Fibroblast of lung (primary cell): ENCODE measurements around the gene MYDGF. TPM values are rescaled to one million over a fixed set of nuclear protein-coding genes. Genes with fewer than 3 reads are reported as not detected.

Source experiments
- DNase-seq, 2 donors: peaks; one replicate each; pipeline versions ENCODE4 v3.0.0 to v3.0.0-alpha.2; 2010; ENCODE audit warnings: low read depth in 2 of 2
- H2AFZ ChIP-seq: 2 replicates; pipeline ENCODE4 v1.5.1; 2012; ENCODE audit warnings: low read length, control low read depth, inconsistent platforms
- H3K27ac ChIP-seq: 2 replicates; pipeline ENCODE4 v1.5.1; 2011; ENCODE audit warnings: low read length, control low read depth; ENCODE audit not compliant: insufficient read depth
- H3K27me3 ChIP-seq: 2 replicates; pipeline ENCODE4 v1.5.1; 2011; ENCODE audit warnings: mild to moderate bottlenecking, low read length; ENCODE audit not compliant: control insufficient read depth, insufficient read depth
- H3K36me3 ChIP-seq: 2 replicates; pipeline ENCODE4 v1.5.1; 2011; ENCODE audit warnings: low read length; ENCODE audit not compliant: control insufficient read depth, insufficient read depth
- H3K4me1 ChIP-seq: 2 replicates; pipeline ENCODE4 v1.5.1; 2011; ENCODE audit warnings: low read length; ENCODE audit not compliant: control insufficient read depth, insufficient read depth; ENCODE audit errors: extremely low read depth
- H3K4me2 ChIP-seq: 2 replicates; pipeline ENCODE4 v1.5.1; 2011; ENCODE audit warnings: low read length, control low read depth; ENCODE audit not compliant: insufficient read depth; ENCODE audit errors: extremely low read depth
- H3K4me3 ChIP-seq, 4 experiments: fragments of 200-600 bp in 1 of 4; sonication (generic) in 1 of 4; replicated peaks in 1 of 4; 2 replicates each; pipeline ENCODE4 v1.5.1; 2011 to 2016; ENCODE audit warnings: low read length in 4 of 4, low read depth in 3 of 4, mild to moderate bottlenecking in 3 of 4, control low read depth in 2 of 4, inconsistent platforms in 1 of 4, mixed read lengths in 1 of 4; ENCODE audit not compliant: insufficient read depth in 1 of 4; ENCODE audit errors: control extremely low read depth in 1 of 4
- H3K79me2 ChIP-seq: 2 replicates; pipeline ENCODE4 v1.5.1; 2012; ENCODE audit warnings: mild to moderate bottlenecking, low read length, inconsistent platforms; ENCODE audit not compliant: control insufficient read depth, insufficient read depth
- H3K9ac ChIP-seq: 2 replicates; pipeline ENCODE4 v1.5.1; 2011; ENCODE audit warnings: mild to moderate bottlenecking, low read length, control low read depth; ENCODE audit not compliant: insufficient read depth
- H3K9me3 ChIP-seq: 2 replicates; pipeline ENCODE4 v1.5.1; 2012; ENCODE audit warnings: low read depth, low read length; ENCODE audit not compliant: control insufficient read depth, insufficient read depth
- H4K20me1 ChIP-seq: 2 replicates; pipeline ENCODE4 v1.5.1; 2011; ENCODE audit warnings: low read length; ENCODE audit not compliant: control insufficient read depth, insufficient read depth; ENCODE audit errors: extremely low read depth
- CTCF ChIP-seq, 2 donors: IDR thresholded peaks in 1 of 2; conservative IDR thresholded peaks in 1 of 2; 1 replicate in 1 of 2; 2 replicates in 1 of 2; pipeline ENCODE4 v1.5.1; 2011 to 2012; ENCODE audit warnings: low read length in 2 of 2, control low read depth in 1 of 2, inconsistent platforms in 1 of 2, low read depth in 1 of 2, mild to moderate bottlenecking in 1 of 2
- EZH2 ChIP-seq: IDR thresholded peaks from 2 replicates; pipeline ENCODE4 v1.5.1; 2012; ENCODE audit warnings: low read length, control low read depth, mild to moderate bottlenecking; ENCODE audit errors: missing control alignments
- polyA plus RNA-seq, 2 donors: library from polyadenylated mRNA; depleted of rRNA in 1 of 2; stranded (reverse) in 1 of 2; unstranded in 1 of 2; fragments of >200 nt; gene quantifications; 2 replicates each; pipeline ENCODE4 v1.2.1, GENCODE V29; 2011 to 2012; ENCODE audit warnings: missing spikeins in 1 of 2
- total RNA-seq: library from RNA; depleted of rRNA; stranded (reverse); fragments of >200 nt; gene quantifications from 2 replicates; pipeline ENCODE4 v1.2.1, GENCODE V29; 2014

MYDGF gene
- total and polyA plus RNA-seq, 2 donors (not counting 1 experiment from before 2014, with no cell fraction given): 167 to 181 TPM

- Histone ChIP-seq H3K4me3 (no peak overlapping the region), H4K20me1 (no peaks in the 10 kb centered on the region), H3K36me3 (peaks cover 36% of the 10 kb centered on the region), H3K27ac (no peak overlapping the region), H3K9me3 (no peaks in the 10 kb centered on the region), H2AFZ (no peak overlapping the region), H3K9ac (no peak overlapping the region), H3K27me3 (no peaks in the 10 kb centered on the region), H3K4me1 (peaks cover 9% of the 10 kb centered on the region), H3K4me2 (no peak overlapping the region), H3K79me2 (no peaks in the 10 kb centered on the region)
- DNase-seq: no peak
- TF ChIP-seq EZH2 (no peak), CTCF (conservative IDR thresholded peaks at IDR 0.05 in 1 of 2, IDR thresholded peaks at IDR 0.05 in 1 of 2; ENCODE audit: low read depth in 1 of 2, low read length in 2 of 2) (no peak)
Observed at GRCh38 chr19:4701557-4701956, 31.4 kb upstream of the MYDGF start.

- Histone ChIP-seq H3K36me3 (peaks cover 35% of the 10 kb centered on the region), H3K9me3 (no peaks in the 10 kb centered on the region), H3K79me2 (no peaks in the 10 kb centered on the region), H3K4me2 (no peak overlapping the region), H4K20me1 (no peaks in the 10 kb centered on the region), H3K27ac (no peak overlapping the region), H3K9ac (no peak overlapping the region), H3K4me3 (no peak overlapping the region), H3K27me3 (no peaks in the 10 kb centered on the region), H3K4me1 (peaks cover 11% of the 10 kb centered on the region), H2AFZ (no peak overlapping the region)
- TF ChIP-seq EZH2 (no peak), CTCF (conservative IDR thresholded peaks at IDR 0.05 in 1 of 2, IDR thresholded peaks at IDR 0.05 in 1 of 2; ENCODE audit: low read depth in 1 of 2, low read length in 2 of 2) (no peak)
- DNase-seq: no peak
Observed at GRCh38 chr19:4700693-4700970, 30.5 kb upstream of the MYDGF start.

GRCh38 chr19:4699826-4700692 lies 29.9 kb upstream of the MYDGF start:
- DNase-seq: no peak
- H4K20me1 ChIP-seq: no peaks in the 10 kb centered on the region
- TF ChIP-seq CTCF (conservative IDR thresholded peaks at IDR 0.05 in 1 of 2, IDR thresholded peaks at IDR 0.05 in 1 of 2; ENCODE audit: low read depth in 1 of 2, low read length in 2 of 2) (no peak), EZH2 (no peak)
- no peak overlapping the region for H3K4me3 ChIP-seq
- no peaks in the 10 kb centered on the region for H3K9me3 ChIP-seq
- no peak overlapping the region for H3K4me2 ChIP-seq
- no peak overlapping the region for H2AFZ ChIP-seq
- H3K27ac ChIP-seq: no peak overlapping the region
- no peaks in the 10 kb centered on the region for H3K27me3 ChIP-seq
- H3K36me3 ChIP-seq: peaks cover 39% of the 10 kb centered on the region
- H3K9ac ChIP-seq: no peak overlapping the region
- H3K79me2 ChIP-seq: no peaks in the 10 kb centered on the region
- peaks cover 9% of the 10 kb centered on the region for H3K4me1 ChIP-seq
